Measurements from ENCODE around the gene MEIS1. TPM values are rescaled to one million over a fixed set of nuclear protein-coding genes. Genes with fewer than 3 reads are reported as not detected.

The MEIS1 gene
- total and polyA plus RNA-seq, 3 donors from 2014 or later: 10.8 to 13.8 (median 13.5) TPM

DNA sequence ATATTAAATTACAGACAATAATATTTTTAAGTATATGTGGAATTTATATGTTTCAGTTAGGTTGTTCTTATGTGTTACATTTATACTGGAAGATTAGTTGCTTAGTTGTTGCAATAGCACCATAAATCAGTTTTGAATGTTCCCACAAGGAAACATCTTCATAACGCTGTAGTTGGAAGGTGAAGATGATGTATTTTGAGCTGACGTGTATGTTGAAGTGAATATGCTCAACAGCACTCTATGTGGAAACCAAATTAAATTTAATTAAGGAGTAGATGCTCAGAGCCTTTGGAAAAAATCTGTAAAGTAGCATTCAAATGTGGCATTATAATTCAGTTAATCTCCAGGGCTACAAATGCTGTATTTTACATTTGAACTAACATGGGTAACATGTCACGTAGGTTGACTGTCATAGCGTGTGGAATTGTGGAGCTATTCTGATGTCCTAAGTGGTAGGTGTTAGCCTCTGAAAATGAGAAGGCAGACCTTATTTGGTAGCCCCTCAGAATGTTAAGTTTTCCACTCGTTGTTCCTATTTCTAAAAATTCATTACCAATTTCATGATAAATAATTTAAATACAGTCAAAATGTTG lies 88.5 kb downstream of the MEIS1 start:
- Histone ChIP-seq H3K9me3 (no peaks in the 10 kb centered on the region), H3K4me1 (no peaks in the 10 kb centered on the region), H3K4me3 (no peak overlapping the region), H3K27me3 (no peaks in the 10 kb centered on the region), H3K27ac (no peak overlapping the region), H3K36me3 (ENCODE audit: low read depth, missing control alignments) (no peaks in the 10 kb centered on the region)
- TF ChIP-seq POLR2A (IDR thresholded peaks at IDR 0.05): no peak
- TF ChIP-seq, protein P1, sequence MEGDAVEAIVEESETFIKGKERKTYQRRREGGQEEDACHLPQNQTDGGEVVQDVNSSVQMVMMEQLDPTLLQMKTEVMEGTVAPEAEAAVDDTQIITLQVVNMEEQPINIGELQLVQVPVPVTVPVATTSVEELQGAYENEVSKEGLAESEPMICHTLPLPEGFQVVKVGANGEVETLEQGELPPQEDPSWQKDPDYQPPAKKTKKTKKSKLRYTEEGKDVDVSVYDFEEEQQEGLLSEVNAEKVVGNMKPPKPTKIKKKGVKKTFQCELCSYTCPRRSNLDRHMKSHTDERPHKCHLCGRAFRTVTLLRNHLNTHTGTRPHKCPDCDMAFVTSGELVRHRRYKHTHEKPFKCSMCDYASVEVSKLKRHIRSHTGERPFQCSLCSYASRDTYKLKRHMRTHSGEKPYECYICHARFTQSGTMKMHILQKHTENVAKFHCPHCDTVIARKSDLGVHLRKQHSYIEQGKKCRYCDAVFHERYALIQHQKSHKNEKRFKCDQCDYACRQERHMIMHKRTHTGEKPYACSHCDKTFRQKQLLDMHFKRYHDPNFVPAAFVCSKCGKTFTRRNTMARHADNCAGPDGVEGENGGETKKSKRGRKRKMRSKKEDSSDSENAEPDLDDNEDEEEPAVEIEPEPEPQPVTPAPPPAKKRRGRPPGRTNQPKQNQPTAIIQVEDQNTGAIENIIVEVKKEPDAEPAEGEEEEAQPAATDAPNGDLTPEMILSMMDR (IDR thresholded peaks at IDR 0.05): no peak
- intact Hi-C loops (cut with DNase I; ENCODE audit: low total_unique reads): no loop called here
- DNase-seq: no peak
- 90 to 91% methylated on average over 5 of the region's 5 CpGs for WGBS, 2 donors

DNA sequence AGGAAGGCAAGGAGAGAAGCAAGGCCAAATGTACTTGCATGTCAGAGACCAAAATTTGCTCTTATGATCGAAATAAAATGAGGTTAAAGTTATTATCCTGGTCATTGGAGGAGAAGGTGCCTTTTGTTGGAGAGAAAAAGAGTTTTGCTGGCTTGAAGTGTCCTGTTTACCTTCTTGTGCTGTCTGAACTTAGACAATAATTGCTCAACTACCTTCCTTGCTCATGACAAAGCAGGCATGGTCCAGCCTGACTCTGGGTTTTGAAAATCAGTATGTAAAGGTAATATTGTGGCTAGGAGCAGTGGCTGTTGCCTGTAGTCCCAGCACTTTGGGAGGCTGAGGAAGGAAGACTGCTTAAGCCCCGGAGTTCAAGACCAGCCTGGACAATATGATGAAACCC lies 89.1 kb downstream of the MEIS1 start:
- Histone ChIP-seq H3K9me3 (no peaks in the 10 kb centered on the region), H3K4me1 (no peaks in the 10 kb centered on the region), H3K27ac (no peak overlapping the region), H3K4me3 (no peak overlapping the region), H3K27me3 (no peaks in the 10 kb centered on the region), H3K36me3 (ENCODE audit: low read depth, missing control alignments) (no peaks in the 10 kb centered on the region)
- TF ChIP-seq, protein P1 (IDR thresholded peaks at IDR 0.05): no peak
- TF ChIP-seq POLR2A (IDR thresholded peaks at IDR 0.05): no peak
- intact Hi-C loops (cut with DNase I; ENCODE audit: low total_unique reads): no loop called here
- 92 to 93% methylated on average over 2 of the region's 2 CpGs for WGBS, 2 donors
- DNase-seq: no peak

DNA sequence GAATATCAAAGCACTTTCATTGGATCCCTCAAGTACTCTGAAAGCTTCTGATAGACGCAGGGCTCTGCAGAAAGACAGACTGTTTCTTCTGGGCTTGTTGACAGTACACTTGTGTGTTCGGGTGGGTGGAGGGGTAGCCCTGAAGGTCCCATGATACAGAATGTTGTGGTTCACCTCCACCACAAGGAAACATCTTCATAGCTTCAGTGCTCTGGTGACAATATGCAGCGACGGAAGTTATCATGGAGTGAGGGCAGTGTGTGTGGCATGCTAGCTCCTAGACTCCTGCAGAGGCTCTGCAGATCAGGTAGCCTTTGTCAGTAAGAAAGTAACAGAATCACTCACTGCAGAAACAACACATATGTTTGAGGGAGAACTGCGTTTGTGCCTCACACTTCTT lies 90.7 kb downstream of the MEIS1 start:
- Histone ChIP-seq H3K9me3 (no peaks in the 10 kb centered on the region), H3K4me1 (no peaks in the 10 kb centered on the region), H3K27me3 (no peaks in the 10 kb centered on the region), H3K4me3 (no peak overlapping the region), H3K27ac (no peak overlapping the region), H3K36me3 (ENCODE audit: low read depth, missing control alignments) (no peaks in the 10 kb centered on the region)
- WGBS, 2 donors: 72 to 77% methylated on average over 5 of the region's 5 CpGs
- TF ChIP-seq, protein P1 (IDR thresholded peaks at IDR 0.05): no peak
- no peak for TF ChIP-seq POLR2A (IDR thresholded peaks at IDR 0.05)
- DNase-seq: no peak
- intact Hi-C loops (cut with DNase I; ENCODE audit: low total_unique reads): no loop called here

DNA sequence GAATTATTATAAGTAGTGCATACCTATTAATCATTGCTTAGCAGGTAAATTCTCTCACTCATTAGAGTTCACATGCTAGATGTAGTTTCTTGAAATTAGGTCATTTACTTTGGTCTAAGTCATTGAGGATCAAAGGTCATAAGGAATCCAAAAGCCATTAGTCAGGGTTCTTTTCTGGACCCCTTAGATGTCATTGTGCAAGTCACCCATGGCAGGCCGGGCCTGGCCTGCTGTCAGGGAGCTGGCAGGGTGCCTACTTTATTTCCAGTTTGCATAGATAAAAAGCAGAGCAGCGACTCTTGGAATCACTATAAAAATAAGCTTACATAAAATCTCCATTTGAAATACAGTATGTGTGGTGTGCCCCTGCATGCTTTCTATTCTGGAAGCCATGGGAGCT lies 91.3 kb downstream of the MEIS1 start:
- H3K4me1 ChIP-seq: no peaks in the 10 kb centered on the region
- DNase-seq: no peak
- no peak overlapping the region for H3K27ac ChIP-seq
- H3K27me3 ChIP-seq: no peaks in the 10 kb centered on the region
- no peaks in the 10 kb centered on the region for H3K9me3 ChIP-seq
- intact Hi-C loops (cut with DNase I; ENCODE audit: low total_unique reads): no loop called here
- no peak for TF ChIP-seq POLR2A (IDR thresholded peaks at IDR 0.05)
- TF ChIP-seq, protein P1 (IDR thresholded peaks at IDR 0.05): no peak
- no peaks in the 10 kb centered on the region for H3K36me3 ChIP-seq (ENCODE audit: low read depth, missing control alignments)
- no peak overlapping the region for H3K4me3 ChIP-seq
- WGBS, 2 donors: 36 to 48% methylated on average over 2 of the region's 2 CpGs

Data from testis (tissue), 3 donors.